Measurements from ENCODE around the gene BANF2.
"Not testable (repeated sequence)": the region's sequence is repeated elsewhere in the genome, so short reads cannot be mapped to it uniquely, and the experiment has no call there.

BANF2 gene

DNA sequence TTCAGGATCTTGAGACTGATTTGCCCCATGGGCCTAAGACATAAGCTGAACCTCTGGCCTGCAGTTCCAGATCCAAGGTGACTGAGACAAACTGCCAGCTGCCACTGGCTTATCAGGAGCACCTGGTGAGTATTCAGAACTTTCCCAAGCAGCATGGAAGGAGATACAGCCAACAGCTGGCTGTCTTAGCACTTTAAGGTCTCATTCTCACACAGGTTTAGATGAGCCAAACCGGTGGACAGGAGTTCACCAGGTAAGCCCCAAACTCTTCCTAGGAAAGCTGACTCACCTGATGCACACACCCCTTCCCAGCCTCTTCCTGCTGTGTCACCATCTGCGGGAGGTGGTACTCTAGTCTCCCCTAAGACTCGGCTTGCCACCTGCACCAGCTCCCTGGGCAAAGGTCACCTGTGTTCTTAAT is at the start of gene BANF2:
Gene BANF2, plus strand, starts transcription at position 36 of the 421 bp plus-strand sequence. CDS start 25,060 bp downstream, outside the sequence.
- no peak for DNase-seq

DNA sequence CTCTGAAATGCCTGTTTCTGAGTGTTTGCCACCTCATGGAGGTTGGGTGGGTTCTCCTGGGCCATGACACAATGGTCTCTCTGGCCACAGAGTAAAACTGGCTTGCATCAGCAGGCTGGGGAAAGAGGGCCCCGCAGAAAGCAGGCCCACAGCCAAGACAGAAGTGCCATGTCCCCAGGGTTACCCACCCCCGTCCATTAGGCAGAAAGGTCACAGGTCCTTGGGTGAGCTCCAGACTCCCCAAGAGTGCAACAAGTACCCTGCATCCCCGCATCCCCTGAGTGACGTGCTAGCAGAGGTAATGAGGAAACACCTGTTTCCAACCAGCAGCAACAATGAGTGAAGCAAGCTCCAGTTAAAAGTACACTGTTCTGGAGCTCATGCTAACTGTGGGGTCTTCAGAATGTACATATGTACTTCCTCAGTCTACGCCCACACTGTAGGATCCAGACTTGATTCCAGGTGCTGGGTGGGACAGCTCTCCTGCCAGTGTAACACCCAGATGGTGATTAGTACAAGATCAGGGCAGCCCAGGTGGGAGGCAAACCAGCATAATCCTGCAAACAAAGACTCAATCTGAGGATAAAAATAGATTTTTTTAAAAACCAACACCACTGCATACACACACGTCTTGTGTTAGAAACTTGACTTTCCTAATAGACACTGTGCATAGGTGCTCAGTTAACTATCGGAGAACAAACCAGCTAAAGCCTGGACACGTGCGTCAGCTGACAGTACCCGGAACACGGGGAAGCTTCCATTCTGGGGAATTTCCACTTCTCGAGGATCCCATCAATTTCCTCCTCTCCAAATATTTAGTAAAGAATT is 49.3 kb upstream of the BANF2 start:
- no peak for DNase-seq

DNA sequence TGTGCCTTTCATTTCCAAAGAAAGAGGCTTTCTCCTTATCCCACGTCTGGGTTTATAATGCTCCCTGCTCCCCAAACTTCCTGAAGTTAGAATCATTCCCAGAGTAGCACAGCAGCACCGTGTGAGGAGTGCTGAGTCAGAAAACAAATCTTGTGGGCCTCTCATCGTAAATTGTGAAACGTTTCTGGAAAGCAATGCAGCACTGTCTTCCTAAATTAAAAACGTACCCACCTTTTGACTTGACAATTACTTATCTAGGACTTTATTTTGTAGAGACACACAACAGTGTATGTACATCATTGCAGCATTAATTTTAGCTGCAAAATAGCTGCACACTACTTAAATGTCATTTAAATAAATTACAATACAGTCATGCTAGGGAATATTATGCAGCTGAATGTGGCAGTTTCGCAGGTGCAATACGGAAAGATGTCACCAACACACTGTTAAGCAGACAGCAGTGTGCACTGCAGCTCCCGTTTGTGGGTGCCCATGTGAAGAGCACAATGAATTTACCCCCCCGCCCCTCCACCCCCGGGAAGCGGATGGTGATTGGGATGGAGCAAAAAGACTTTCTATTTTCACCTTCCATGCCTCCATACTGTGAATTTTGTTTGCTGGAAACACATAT is 48.5 kb upstream of the BANF2 start:
- no peak for DNase-seq

DNA sequence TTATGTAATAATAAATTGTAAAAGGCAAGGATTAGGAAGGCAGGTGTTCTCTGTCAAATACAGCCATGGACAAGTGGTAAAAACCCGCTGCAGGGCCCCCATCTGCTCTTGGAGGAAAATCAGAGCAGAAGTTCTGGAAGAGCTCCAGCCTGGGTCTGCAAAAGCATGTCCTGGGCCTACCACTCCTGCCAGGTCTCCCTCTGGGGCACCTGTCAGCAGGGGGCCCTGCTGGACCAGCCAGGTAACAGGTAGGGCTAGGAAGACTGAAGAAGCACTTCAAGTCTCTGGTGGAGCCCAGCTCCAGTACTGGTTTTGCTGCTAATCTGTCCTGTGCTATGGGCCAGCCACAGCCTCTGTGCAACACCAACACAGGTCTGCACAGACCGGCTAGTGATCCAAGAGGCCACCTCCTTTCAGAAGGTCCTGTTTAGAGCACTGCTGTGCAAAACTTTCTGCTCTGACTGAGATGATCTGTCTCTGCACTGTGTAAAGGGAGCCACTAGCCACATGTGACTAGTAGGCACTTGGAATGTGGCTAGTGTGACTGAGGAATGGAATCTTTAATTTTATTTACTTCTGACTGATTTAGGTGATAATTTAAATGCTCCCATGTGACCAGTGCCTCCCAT is 47.9 kb upstream of the BANF2 start:
- no peak for DNase-seq

DNA sequence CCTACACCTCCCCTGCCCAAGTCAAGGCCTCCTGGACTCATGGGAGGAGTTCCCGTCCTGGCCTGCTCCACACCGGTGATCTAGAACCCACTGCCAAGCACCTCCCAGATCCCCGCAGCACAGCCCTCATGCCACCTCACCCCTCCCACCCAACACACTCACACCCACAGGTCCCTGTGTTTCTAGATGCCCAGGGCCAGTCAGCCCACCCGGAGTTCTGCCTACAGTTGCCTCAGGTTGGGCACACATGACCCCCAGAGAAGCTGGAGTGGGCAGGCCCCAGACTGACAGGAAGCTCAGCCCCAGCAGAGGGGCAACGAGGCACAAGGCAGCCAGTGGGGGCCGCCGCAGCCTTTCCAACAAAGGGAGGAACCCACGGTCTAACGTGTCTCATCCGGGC is 47.4 kb upstream of the BANF2 start:
- DNase-seq = no peak

DNA sequence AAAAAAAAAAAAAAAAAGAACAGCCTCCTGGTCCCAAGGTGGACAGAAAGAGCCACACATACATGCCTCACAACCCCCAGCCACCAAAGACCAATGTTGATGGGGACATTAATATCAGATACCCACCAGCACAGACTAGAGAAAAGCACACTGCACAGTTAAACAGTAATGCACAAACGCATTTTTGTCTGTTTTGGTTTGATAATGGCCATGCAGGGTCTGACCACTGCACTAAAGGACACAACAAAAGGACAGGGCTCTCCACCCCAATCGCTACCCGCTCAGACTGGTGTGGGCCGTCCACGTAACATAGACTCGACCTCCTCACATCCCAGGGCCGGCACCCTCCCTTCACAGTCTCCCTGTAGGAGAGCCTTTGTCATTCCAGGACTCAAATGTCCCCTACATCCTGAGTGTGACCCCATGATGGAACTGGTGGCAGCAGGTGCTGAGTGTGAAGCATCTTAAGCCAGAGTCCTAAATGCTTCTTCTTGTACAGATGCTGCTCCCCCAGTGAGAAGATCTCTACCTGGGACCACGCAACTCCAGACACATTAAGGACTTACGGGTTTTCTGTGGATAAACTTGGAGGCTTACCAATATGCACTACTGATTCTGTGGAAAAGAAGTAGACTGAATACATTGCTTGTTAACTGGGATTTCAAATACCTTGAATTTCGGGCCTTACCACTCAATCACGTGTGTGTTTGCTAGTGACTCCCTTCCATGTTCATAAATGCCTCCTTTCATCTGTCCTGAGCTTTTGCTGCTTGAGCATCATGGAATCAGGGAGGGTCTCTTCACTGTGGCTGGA is 45.7 kb upstream of the BANF2 start:
- no peak for DNase-seq

DNA sequence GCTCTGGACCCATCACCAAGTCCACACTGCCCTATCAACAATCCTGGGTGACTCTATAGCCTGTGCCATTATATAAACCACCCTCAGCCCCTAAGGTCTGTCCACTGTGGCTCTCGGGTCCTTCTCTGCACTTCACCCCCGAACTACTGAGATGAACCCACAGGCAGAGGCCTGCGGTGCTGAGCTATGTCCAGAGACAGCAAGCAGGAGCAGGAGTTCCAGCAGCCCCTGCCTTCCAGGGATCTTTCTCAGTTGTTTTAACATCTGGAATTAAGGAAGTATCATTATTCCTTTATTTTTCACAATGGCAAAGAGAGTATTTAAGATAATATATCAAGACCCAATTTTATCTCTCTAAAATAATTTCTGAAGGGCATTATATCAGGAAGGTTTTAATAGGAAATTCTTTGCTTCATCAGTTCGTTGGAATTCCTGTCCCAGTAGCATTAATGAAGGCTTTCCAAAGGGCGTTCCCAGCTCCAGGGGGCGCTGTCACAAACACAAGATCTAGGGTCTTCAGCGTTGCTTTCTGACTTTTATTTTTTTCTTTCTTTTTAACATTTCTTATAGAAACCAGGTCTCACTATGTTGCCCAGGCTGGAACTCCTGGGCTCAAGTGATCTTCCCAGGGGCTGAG is 45.0 kb upstream of the BANF2 start:
- DNase-seq = no peak

DNA sequence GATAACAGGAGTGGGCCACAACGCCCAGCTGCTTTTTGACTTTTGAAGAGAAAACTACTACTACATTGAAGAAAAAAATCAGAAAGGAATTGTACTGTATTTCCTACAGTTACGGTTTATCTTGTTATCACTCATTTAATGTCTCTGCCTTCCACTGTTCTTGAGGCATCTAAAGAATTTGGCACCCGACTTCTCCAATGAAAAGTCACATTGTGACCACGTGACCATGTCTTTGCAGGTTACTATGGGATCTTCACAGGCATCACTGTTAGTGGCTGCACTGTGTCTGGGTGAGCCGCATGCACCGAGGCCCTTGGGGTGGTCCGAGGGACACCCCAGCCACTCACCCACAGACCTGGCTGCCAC is 44.5 kb upstream of the BANF2 start:
- no peak for DNase-seq

DNA sequence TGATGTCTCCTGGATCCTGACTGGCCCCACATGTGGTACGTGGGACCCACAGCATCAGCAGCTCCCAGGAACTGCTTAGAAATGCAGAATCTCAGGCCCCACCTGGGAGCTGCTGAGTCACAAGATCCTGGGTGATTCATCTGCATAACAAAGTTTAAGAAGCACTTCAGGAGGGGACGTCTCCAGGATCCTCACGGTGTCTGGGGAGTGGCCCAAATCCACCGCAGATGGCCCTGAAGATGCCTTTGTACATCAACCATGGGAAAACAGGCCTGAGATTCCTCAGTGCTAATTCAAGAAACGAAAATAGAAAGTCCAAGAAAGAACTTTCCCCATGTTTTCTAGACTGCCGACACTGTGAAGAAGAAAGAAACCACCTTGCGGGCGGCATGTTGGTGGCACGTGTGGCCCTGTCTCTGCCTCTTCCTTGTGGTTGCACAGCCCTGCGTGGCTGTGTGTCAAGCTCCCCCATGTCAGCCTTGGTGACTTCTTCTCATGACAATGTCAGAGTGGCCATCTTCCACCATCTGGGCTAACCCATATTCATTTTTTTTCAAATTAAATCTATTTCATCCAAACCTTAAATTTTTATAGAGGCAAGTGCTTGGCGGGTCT is 43.8 kb upstream of the BANF2 start:
- DNase-seq = no peak

DNA sequence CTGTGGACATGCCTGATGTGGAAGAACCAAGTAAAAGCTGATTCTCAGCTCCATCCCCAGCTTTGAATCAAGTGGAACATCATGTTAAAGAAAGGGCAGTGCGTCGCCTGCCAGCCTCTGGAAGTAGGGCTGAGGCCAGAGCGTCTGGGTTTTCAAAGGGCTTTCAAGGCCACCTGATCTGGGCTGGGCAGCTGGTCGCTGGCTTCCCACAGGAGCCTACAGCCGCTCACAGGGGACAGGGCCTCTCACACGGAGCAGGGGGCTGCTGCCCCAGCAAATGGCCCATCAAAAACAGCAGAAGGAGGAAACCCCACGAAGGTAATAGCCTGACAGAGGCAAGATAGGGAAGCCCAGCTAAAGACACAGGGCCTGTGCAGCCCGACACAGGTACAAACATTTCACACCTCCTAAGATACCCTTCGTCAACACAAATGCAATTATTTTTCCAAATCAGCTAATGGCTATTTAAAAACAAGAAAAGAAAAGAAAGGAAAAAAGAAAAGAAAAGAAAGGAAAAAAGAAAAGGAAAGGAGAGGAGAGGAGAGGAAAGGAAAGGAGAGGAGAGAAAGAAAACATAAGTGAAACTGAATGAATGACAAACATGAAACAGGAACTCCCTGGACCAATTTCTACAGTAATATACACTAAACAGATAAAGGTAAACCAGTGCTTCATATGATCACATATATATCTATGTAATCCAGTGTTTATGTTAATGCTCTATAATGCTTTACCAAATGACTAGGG is 42.5 kb upstream of the BANF2 start:
- DNase-seq = no peak

DNA sequence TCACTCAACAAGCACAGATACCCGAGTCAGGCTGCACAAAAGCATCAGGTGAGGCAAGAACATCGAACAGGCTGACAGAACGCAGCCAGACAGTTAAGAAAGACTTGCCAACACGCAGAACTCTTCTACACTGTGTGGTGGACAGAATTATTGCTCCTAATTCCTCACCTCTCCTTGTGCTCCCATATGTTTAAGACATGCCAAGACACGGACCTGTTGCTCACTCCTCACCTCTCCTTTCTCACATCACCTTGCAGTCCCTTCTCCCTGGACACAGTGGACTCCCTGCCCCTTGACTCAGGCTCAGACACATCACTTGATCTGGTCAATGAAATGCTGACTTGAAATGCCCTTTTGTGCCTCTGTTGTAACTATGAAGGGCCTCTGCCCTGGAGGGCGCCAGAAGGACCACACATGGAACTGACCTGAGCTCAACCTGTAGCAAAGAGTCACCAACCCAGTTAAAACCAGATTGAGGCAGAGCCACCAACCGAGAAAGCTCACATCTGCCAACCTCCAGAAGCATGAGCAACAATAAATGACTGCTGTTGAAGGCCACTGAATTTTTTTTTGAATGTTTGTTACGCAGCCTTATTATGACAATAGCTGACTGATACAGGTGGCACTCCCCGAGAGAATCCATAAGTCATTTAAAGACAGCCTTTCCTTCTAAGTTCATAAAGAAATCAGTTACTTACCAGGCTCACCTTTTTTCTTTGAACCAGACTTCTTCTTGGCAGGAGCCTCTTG is 41.7 kb upstream of the BANF2 start:
- no peak for DNase-seq

DNA sequence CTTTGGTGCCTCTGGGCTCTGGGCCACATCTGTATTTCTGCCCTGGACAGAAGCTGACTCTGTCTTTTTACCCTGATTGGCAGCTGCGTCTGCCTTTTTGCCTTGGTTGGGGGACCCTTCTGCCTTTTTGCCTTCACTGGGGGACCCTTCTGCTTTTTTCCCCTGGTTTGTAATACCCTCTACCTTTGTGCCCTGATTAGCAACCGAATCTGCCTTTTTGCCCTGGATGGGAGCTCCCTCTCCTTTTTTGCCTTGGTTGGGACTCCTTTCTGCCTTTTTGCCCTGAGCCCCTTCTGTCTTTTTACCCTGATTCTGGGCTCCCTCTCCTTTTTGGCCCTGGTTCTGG is 41.1 kb upstream of the BANF2 start:
- DNase-seq = no peak

DNA sequence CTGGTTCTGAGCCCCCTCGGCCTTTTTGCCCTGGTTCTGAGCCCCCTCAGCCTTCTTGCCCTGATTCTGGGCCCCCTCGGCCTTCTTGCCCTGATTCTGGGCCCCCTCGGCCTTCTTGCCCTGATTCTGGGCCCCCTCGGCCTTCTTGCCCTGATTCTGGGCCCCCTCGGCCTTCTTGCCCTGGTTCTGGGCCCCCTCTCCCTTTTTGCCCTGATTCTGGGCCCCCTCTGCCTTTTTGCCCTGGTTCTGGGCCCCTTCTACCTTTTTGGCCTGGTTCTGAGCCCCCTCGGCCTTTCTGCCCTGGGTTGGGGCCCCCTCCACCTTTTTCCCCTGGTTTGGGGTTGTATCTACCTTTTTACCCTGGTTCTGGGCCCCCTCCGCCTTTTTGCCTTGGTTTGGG is 40.4 kb upstream of the BANF2 start:
- DNase-seq = not testable (repeated sequence)

DNA sequence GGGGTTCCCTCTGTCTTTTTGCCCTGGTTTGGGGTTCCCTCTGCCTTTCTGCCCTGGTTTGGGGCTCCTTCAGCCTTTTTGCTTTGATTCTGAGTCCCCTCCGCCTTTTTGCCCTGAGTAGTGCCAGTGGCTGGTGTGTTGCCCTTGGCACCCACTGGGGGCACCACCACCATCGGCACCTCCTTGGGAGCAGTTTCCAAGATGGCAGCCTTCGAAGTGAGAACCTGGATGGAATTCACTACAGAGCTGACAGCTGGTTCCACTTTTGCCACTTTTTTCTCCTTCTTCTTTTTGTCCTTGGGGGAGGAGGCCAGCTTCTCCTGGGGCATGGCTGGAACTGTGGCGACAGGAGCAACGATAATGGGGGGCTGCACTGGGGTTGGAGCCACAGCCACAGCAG is 40.0 kb upstream of the BANF2 start:
- DNase-seq = no peak

DNA sequence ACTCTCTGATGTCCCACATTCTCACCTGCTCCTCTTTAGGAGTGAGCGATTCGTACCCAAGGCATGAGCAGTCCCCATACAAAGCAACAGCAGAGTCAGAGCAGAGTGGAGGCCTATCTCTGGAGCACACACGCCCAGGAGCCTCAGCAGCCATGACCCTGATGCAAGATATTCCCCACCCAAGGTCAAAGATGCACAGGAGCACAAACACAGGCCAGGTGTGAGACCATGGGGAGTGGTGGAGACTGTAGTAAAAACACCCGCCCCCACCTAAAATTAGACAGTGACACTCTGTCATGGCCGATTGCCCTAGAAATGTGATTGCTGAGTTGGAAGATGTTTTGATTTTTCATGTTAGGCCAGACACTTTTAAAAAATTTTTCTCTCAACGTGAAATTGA is 39.1 kb upstream of the BANF2 start:
- no peak for DNase-seq

DNA sequence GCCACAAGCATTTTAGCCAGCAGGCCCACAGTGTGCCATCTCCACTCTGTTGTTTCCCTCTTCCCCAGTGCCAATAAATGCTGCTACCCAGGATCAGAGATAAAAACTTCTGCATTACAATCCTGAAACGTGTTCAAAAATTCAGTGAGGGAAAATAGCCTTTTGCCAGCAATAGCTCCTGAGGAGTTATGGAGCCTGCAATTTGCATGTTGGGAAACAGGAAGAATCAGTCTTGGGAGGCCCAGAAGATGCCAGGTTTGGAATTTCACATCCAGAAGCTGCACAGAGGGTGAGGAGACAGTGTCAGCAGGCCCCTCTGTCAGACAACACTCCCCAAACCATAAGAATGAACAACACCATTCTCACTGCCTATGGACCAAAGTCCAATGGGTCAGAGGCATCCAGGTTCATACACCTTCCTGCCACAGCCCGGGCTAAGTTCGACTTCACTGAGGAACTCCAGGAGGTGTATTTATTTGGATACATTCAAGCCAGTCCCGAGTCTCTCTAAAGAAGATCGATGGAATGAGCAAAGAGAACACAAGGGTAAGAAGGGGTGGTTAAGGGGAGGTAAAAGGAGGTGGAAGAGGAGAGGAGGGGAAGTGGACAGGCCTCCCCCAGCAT is 38.5 kb upstream of the BANF2 start:
- DNase-seq = no peak

DNA sequence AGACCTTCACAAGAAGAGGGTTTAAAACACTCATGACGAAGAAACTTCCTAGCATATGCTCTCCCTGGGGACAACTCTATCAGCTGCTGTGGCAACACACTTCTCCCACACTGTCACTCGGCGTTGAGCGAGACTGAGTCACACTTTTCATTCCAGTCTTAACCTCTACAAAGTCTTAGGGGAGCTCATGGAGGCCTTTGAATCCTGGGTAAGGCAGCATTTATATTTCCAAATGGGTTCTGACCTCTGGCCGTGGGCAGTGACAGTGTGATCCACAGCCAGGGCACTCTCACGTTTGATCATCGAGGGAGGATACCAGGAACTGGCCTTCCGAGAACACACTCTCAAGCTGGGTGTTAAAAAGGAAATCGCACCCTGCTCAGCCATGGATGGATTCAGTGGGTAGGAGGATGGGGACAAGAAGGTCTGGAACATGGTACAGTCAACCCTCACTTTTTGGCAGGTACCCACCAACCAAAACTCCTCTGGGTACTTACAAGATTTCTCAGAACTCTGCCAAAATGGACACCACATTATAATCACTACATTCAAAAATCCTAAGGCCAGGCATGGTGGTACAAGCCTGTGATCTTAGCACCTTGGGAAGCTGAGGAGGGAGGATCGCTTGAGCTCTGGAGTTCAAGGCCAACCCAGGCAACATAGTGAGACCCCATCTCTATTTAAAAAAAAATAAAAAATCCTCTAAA is 37.3 kb upstream of the BANF2 start:
- DNase-seq = no peak

DNA sequence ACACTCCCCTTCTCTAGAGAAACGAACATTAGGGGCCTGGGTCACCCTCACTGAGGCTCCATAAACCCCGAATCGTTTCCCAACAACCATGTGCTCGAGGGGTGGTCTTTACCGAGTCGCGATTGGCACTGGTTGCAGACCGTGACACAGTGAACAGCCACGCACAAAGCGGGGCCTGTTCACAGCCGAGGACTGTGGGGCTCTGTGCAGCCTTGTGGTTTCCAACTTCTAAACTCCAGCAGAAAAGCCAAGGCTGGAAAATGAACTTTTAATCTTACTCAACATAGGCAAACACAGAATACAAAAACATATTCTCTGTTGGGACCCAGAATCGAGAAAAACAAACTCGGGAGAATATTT is 36.7 kb upstream of the BANF2 start:
- DNase-seq = no peak

DNA sequence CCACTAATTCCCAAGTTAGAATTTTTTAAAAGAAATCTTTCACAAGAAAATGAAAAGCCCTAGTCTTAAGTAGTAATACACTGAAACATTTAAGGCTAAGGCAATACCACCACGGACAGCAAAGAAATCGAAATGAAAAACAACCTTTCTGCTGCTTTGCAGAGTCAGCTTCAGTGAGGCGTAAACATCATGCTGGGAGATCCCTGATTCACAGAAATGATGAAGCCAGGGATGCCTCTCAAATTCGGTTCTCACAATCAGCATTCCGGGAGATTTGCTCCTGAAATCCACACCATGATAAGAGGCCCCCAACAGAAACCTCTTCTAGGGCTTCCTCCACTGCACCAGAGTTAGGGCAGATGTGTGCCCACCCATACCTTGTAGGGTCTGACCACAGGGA is 36.3 kb upstream of the BANF2 start:
- no peak for DNase-seq

Measured in amniotic stem cell (primary cell).